Progenitor cell of endocrine pancreas (in vitro differentiated cells): ENCODE measurements around the gene ABI3BP. TPM values are rescaled to one million over a fixed set of nuclear protein-coding genes. Genes with fewer than 3 reads are reported as not detected.

ENCODE experiments used
- DNase-seq: peaks from one replicate; pipeline ENCODE4 v3.0.0; 2021; ENCODE audit warnings: low spot score; ENCODE audit not compliant: unreplicated experiment
- H3K27ac Mint-ChIP-seq: 2 replicates; pipeline ENCODE4 v1.8.0; 2021; ENCODE audit warnings: mild to moderate bottlenecking, moderate library complexity, mixed read lengths
- H3K27me3 Mint-ChIP-seq: 2 replicates; pipeline ENCODE4 v1.8.0; 2021; ENCODE audit warnings: mixed read lengths
- H3K36me3 Mint-ChIP-seq: 2 replicates; pipeline ENCODE4 v1.8.0; 2022; ENCODE audit warnings: mixed read lengths; ENCODE audit not compliant: insufficient read depth
- H3K4me1 Mint-ChIP-seq: 2 replicates; pipeline ENCODE4 v1.8.0; 2021; ENCODE audit warnings: low read depth, mixed read lengths
- H3K4me3 Mint-ChIP-seq: 2 replicates; pipeline ENCODE4 v1.8.0; 2021; ENCODE audit warnings: low read depth, mild to moderate bottlenecking, moderate library complexity, mixed read lengths
- H3K9me3 Mint-ChIP-seq: 2 replicates; pipeline ENCODE4 v1.8.0; 2021; ENCODE audit warnings: low read depth, mixed read lengths
- total RNA-seq: library from RNA; stranded (reverse); gene quantifications from 2 replicates; pipeline ENCODE4 v1.2.1, GENCODE V29; 2021
- TF ChIP-seq, protein P1 (sequence below): fragments of 200-600 bp; sonication (generic); IDR thresholded peaks from one replicate; pipeline ENCODE4 v1.5.0; 2021; ENCODE audit warnings: antibody characterized with exemption, mild to moderate bottlenecking; ENCODE audit not compliant: unreplicated experiment

ABI3BP gene
- total RNA-seq, 1 donor from 2014 or later = not detected

DNA sequence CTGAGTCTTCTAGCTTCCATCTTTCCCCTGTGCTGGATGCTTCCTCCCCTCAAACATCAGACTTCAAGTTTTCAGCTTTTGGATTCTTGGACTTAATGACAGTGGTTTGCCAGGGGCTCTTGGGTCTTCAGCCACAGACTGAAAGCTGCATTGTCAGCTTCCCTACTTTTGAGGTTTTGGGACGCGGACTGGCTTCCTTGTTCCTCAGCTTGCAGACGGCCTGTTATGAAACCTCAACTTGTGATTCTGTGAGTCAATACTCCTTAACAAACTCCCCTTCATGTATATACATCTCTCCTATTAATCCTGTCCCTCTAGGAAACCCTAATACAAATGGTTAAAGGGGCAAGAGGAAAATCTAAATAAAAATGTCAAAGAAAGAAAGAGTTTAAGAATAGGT lies 100.1 kb downstream of the ABI3BP start:
- H3K36me3 Mint-ChIP-seq = no peaks in the 10 kb centered on the region
- H3K27me3 Mint-ChIP-seq = no peaks in the 10 kb centered on the region
- TF ChIP-seq, protein P1, sequence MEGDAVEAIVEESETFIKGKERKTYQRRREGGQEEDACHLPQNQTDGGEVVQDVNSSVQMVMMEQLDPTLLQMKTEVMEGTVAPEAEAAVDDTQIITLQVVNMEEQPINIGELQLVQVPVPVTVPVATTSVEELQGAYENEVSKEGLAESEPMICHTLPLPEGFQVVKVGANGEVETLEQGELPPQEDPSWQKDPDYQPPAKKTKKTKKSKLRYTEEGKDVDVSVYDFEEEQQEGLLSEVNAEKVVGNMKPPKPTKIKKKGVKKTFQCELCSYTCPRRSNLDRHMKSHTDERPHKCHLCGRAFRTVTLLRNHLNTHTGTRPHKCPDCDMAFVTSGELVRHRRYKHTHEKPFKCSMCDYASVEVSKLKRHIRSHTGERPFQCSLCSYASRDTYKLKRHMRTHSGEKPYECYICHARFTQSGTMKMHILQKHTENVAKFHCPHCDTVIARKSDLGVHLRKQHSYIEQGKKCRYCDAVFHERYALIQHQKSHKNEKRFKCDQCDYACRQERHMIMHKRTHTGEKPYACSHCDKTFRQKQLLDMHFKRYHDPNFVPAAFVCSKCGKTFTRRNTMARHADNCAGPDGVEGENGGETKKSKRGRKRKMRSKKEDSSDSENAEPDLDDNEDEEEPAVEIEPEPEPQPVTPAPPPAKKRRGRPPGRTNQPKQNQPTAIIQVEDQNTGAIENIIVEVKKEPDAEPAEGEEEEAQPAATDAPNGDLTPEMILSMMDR = no peak
- H3K27ac Mint-ChIP-seq = no peak overlapping the region
- DNase-seq = no peak
- no peaks in the 10 kb centered on the region for H3K4me1 Mint-ChIP-seq
- H3K4me3 Mint-ChIP-seq = no peak overlapping the region
- H3K9me3 Mint-ChIP-seq = peaks cover 3% of the 10 kb centered on the region

DNA sequence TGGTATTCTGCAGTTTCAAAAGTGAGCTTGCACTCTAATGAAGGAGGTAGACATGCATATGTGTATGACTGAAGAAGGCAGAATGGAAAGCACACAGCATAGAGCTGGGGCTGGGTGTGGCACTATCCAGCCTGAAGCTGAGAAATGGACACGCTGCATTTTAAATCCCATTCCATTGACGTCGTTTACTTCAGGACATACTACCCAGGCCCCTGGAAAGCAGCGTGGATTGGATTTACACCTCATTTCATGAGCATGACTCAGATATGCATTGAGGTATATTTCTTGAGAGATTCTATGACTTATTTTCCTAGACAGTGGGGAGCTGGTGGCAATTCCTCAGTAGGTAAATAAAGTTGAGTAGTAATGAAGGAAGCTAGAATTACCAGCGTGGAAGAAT lies 101.4 kb downstream of the ABI3BP start:
- Mint-ChIP-seq H3K9me3 (peaks cover 3% of the 10 kb centered on the region), H3K27me3 (no peaks in the 10 kb centered on the region), H3K27ac (no peak overlapping the region), H3K4me3 (no peak overlapping the region), H3K36me3 (no peaks in the 10 kb centered on the region), H3K4me1 (no peaks in the 10 kb centered on the region)
- TF ChIP-seq, protein P1 = no peak
- no peak for DNase-seq

DNA sequence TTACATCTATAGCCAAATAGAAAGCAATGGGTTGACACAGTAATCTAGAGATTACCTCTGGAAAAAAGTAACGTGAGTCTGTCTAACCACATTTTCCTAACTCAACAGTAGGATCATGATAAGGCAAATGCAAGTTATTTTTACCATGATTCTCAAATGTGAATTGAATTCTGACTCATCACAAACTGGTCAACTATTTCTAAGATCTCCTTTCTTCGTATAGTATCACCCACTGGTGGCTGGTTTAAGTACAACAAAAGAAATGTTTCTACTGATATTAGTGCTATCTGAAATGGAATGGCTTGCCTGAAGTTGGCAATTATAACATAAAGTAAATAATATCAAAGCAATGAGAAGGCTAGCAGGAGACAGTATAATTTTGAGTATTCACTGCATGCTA lies 102.2 kb downstream of the ABI3BP start:
- H3K9me3 Mint-ChIP-seq = peaks cover 3% of the 10 kb centered on the region
- no peak for DNase-seq
- no peaks in the 10 kb centered on the region for H3K4me1 Mint-ChIP-seq
- no peaks in the 10 kb centered on the region for H3K36me3 Mint-ChIP-seq
- TF ChIP-seq, protein P1 = peak; percentile 24
- H3K4me3 Mint-ChIP-seq = no peak overlapping the region
- H3K27me3 Mint-ChIP-seq = no peaks in the 10 kb centered on the region
- H3K27ac Mint-ChIP-seq = no peak overlapping the region

DNA sequence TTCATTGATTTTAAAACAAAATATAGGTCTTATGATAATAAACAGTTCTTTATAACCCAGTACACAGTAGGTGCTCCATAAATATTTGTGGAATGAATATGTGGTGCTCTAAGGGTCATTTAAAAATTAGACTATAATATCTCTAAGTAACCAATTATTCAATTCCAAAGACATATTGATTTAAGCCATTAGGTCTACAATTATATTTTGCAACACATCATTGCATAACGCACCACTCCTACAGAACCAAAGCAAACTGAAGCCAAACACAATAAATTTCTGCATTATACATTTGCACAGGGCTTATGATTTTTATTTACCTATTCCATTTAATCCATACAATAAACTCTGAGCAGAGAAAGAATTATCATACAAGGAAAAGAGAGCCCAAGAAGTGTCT lies 104.3 kb downstream of the ABI3BP start:
- no peak for DNase-seq
- H3K4me3 Mint-ChIP-seq = no peak overlapping the region
- H3K4me1 Mint-ChIP-seq = no peaks in the 10 kb centered on the region
- peaks cover 3% of the 10 kb centered on the region for H3K9me3 Mint-ChIP-seq
- no peaks in the 10 kb centered on the region for H3K36me3 Mint-ChIP-seq
- no peaks in the 10 kb centered on the region for H3K27me3 Mint-ChIP-seq
- no peak overlapping the region for H3K27ac Mint-ChIP-seq
- TF ChIP-seq, protein P1 = no peak

DNA sequence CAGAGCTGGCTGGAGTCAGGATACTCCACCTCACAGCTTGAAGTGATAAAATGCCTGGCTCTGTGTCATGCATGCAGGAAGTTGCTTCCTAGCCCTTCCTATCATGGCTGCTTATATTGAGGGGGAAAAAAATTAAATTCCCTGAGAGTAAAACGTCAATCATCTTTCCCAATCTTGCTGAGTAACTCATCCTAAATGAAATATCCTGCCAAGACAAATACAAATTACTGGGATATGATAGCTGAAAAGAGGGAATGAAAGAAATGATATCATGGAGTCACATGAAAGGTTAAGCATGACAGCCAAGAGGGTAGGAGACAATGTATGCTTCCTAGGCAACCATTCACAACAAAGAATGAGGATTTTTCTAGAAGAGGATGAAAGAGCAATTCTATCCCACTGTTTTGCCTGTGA lies 110.6 kb downstream of the ABI3BP start:
- no peaks in the 10 kb centered on the region for H3K4me1 Mint-ChIP-seq
- no peaks in the 10 kb centered on the region for H3K9me3 Mint-ChIP-seq
- TF ChIP-seq, protein P1 = no peak
- no peak overlapping the region for H3K27ac Mint-ChIP-seq
- H3K4me3 Mint-ChIP-seq = no peak overlapping the region
- H3K27me3 Mint-ChIP-seq = no peaks in the 10 kb centered on the region
- H3K36me3 Mint-ChIP-seq = no peaks in the 10 kb centered on the region
- DNase-seq = no peak
